GM19351 (cell line): ENCODE data around the gene SLC37A2.
A peak's percentile ranks its signal among the peaks of the same experiment; 100 is the strongest.
"Not testable (repeated sequence)": the region's sequence is repeated elsewhere in the genome, so short reads cannot be mapped to it uniquely, and the experiment has no call there.

ENCODE experiments used
- ATAC-seq: cut with Tn5 transposase; IDR thresholded peaks from one replicate; pipeline ENCODE4 v1.9.1; 2021; ENCODE audit warnings: mild to moderate bottlenecking, moderate library complexity; ENCODE audit not compliant: unreplicated experiment

The SLC37A2 gene

DNA sequence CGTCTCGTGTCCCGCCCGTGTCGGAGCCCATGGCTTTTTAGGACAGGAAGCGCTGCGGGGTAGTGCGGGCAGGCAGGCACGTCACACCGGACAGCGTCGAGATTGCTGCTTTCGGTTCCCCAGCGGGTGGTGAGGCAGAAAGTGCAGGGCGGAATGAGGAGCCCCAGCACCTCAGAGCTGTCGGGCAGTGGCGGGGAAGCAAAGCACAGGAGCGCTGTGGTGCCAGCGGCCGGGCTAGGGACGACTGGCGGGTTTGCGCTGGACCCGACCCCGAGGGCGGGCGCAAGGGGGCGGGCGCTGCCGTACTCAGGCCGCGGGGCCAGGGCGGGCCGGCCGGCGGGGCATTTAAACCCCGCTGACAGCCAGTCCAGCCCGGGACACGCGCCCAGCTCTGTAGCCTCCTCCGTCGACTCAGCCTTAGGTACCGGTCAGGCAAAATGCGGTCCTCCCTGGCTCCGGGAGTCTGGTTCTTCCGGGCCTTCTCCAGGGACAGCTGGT lies at the start of gene SLC37A2:
Gene SLC37A2 (plus strand): TSS at position 375 of the 498 bp plus-strand sequence. CDS start 63 bp downstream, at position 438.
- ATAC-seq: peak; percentile 92

DNA sequence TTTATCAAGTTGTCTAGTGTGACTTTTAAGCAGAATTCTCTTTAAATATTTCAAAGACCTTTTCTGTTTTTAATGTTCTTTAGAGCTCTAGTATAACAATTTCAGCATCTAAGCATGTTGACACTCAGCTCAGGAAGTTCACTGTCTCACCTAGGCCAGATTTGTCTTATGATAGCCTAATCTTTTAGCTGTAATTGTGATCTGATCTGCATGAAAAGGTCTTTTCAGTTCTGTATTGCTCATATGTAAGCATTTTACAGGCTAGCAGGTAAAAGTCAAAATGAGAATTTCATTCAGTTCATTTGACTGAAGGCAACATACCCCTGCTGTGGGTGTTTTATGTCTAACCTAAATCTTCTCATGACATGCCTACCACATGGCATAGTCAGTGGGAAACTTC lies 46.7 kb upstream of the SLC37A2 start:
- ATAC-seq: no peak

DNA sequence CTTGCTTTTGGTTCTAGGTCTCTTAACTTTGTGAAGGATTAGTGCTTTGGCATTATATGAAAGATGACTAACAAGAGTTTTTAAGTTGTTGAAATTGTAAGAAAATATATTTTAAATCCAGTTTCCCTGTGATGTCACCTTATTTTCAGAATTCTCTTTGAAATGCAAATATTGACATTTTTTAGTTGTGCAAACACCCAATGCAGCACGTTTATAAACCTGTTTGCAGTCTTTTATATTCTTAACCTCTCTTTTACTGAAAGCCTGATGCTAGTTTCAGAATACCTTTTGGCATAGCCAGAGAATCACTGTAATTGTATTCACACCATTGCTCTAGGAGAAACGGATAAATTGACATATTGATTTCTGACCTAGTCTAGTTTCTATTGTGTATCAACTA lies 42.8 kb upstream of the SLC37A2 start:
- no peak for ATAC-seq

DNA sequence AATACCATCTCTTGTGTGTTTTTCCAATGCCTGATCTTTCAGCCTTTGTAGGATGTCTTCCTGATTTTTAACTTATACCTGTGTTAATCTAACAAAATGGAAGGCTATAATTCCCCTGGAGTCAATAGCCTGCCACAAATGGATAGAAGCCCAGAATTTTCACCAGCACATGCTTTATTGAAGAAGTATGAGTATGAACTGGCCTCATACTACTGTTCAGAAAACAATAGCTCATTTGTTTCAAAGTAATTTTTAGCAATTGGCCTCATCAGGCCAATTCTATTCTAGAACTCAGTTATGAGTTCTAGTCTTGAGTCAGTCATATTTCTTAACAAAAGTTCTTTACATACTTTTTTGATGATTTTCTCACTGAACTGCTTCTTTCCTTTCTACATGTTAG lies 40.6 kb upstream of the SLC37A2 start:
- no peak for ATAC-seq

DNA sequence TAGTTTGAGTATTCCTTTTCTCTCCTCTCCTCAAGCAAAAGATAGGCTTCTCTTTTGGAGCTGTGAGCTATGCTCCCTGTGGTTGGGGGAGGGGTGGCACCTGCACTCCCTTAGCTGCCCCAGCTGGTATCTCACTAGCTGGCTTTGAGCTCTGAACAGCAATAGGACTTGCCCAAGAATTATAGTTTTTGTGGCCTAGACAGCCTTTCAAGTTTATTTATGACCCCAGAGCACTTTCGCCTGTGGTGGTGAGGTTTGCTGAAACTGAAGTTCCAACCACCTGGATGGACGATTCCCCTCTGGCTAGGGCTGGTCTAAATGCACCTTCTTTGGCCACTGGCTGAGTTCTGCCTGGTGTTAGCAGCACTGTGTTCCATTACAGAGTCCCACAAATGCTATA lies 37.1 kb upstream of the SLC37A2 start:
- ATAC-seq: no peak

DNA sequence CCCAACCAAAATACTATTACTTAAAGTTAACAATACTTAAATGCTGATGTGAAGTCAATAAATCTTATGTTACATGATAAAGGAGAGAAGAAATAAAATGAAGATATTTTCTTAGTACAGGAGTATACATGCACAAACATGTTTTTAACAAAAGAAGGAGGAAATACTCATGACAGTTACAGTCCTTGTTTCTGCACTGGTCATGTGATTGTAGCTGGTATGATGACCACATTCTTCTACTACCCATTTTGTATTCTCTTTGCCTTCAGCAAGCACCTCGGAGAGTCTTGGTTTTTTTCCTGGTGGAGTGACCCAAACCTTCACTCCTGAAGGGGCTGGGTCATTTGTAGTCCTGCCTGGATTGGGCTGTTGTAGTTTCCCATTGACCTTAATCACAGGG lies 33.7 kb upstream of the SLC37A2 start:
- not testable (repeated sequence) for ATAC-seq

DNA sequence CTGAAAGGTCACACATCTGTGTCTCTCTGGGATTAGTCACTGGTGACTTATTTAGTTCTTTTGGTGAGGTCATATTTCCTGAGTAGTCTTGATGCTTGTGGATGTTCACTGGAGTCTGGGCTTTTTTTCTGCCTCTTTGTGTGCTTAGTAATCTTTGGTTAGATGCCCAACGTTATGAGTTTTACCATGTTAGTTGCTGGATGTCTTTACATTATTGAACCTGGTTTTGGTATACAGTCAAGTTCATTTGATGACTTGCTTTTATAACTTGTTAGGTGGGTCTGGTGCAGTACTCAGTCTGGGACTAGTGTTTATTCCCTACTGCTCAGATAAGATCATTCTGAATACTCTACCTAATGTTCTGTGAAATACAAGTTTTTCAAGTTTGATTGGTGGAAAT lies 26.2 kb upstream of the SLC37A2 start:
- no peak for ATAC-seq

DNA sequence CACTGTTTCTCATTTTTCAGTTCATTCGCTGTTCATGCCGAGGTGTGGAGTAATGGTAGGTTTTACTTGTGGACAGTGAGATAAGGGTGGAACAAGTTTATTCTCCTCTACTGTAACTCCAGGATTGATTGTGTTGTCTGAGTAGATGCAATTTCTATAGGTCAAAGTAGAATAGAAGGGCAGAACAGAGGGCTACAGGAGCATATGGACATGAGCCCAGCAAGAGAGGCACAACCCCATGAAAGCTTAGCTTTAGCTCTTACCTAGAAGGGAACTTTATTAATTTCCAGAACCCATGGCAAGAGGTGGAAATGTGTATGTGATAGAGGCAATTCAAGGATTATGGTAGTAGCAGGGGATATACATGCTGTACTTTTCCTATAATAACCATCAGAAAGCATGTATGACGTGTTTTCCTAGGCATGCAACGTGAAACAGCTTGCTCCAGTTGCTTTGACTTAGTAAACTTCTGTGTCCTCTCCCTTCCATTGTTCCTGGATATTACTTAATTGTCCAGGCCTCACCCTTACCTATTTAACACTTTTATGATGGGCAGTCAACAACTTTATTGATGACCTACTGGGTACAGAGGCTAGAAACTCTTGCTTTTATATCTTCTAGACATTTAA lies 13.8 kb upstream of the SLC37A2 start:
- no peak for ATAC-seq

DNA sequence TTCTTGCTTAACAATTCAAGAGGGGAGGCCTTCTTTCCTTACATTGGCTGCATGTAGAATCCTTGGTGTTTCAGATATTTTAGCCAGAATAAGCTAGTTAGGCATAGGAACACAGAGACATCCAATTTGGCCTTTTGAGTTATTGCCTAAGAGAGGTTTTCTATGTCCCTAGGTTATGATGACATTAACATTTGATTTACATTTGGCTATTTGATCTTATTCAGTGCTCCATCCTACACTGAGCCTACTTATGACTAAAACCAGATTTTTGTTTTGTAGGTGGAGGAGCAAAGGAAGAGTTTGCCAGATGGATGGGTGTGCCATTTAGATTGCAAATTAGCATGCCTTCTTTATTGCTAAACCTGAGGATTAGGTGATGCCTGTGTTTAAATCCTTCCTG lies 11.1 kb upstream of the SLC37A2 start:
- ATAC-seq: no peak

DNA sequence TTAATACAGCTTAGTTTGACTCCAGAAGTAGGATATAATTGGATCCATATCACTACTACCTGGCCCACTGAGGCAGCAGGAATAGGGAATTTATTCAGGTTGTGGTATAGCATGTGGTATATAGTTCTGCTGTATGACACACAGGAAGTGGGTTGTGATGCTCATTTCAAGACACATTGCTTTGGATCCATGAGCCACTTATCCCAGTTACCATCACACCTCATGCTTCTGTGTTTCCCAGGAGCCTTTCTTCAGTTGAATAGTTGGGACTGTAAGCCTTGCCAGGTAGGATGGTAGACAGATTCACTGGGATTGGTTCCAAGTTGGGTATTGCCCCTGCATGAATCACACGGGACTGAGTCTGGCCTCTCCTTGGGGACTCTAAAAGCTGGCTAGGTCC lies 9.9 kb upstream of the SLC37A2 start:
- no peak for ATAC-seq

DNA sequence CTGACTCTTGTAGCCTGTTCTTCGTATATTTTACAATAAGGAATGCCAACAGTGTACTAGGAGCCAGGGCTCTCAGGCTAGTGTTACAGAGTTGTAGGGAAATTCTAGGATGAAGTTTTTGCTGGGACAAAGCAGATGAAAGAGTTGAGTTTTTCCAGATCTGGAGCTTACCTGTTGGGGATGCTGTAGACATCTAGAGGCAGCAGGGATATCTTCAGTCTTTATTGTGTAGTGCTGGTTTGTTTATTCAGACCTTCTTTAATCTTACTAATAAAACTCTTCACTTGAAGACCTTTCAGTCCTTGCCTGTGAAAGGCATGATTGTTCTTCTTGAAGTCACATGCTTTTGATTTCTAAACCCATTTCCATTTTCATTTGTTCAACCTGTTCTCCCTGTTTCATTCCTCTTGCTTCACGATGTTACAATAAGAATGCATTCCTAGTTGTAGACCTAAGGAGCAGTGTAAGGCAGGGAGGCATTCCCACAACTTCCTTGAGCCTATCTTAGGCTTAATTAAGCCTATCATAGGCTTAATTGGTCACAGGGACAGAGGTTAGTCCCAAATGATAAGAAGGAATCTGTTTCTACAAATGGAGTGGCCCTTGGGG lies 7.9 kb upstream of the SLC37A2 start:
- no peak for ATAC-seq

DNA sequence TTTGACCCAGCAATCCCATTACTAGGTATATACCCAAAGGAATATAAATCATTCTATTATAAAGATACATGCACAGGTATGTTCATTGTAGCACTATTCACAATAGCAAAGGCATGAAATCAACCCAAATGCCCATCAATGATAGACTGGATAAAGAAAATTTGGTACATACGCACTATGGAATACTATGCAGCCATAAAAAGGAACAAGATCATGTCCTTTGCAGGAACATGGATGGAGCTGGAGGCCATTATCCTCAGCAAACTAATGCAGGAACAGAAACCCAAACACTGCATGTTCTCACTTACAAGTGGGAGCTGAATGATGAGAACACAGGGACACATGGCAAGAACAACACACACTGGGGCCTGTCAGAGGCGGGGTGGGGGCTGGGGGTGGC lies 7.0 kb upstream of the SLC37A2 start:
- not testable (repeated sequence) for ATAC-seq

DNA sequence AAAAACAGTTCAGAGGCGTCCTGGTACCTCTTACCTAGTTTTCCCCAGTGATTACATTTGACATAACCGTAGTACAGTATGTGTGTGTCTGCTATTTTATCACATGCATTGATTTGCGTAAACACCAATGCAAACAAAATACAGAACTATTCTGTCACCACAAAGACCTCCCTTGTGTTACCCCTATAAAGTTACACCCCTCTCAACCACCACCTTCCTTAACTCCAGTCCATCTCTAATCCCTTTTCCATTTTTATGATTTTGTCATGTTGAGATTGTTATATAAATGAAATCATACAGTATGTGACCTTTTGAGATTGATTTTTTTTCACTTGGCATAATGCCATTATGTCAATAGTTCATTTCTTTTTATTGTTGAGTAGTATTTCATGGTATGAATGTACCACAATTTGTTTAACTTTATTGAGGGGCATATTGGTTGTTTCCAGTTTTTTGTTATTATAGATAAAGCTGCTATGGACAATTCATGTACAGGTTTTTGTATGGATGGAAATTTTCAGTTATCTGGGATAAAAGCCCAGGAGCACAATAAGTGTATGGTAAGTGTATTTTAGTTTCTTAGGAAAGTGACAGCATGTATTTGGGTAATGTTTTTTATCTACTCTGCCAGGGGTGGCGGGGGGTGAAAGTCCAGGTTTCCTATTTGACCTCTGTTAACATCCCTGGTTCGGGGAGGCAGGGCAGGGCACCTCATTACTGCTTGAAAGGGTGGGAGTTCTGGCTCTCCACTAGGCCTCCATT lies 6.0 kb upstream of the SLC37A2 start:
- no peak for ATAC-seq

DNA sequence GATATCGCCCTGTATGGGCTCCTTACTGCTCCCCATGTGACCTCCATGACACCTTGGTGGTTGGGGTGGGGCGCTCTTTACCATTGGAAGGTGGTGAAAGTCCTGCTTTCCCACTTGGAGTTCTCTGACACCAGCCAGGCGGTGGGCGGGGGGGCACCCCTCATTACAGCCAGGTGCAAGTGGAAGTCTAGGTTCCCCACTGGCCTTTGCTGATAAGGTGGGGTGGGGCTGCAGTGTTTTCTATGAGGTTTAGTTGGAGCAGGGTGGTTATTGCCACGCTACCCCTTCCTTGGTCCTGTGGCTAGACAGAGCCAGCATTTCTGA lies 5.5 kb upstream of the SLC37A2 start:
- ATAC-seq: no peak

DNA sequence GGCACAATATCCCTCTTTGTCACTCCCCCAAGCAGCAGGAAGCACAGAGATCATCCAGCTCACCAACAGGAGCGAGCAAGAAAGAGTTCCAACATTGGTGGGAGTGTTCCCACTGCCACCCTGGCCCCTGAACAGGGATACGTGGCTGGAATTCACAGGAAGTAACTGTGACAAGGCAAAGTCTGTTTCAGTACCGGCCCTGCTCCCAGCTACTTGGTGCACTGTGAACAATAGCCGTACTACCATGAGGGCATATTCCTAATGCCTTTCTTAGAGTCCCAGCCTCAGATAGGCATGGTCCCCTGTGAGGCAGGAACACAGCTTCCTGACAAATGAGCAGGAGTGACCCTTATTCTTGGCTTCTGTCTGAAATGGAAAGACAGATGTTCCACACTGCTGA lies 1.8 kb upstream of the SLC37A2 start:
- ATAC-seq: no peak

DNA sequence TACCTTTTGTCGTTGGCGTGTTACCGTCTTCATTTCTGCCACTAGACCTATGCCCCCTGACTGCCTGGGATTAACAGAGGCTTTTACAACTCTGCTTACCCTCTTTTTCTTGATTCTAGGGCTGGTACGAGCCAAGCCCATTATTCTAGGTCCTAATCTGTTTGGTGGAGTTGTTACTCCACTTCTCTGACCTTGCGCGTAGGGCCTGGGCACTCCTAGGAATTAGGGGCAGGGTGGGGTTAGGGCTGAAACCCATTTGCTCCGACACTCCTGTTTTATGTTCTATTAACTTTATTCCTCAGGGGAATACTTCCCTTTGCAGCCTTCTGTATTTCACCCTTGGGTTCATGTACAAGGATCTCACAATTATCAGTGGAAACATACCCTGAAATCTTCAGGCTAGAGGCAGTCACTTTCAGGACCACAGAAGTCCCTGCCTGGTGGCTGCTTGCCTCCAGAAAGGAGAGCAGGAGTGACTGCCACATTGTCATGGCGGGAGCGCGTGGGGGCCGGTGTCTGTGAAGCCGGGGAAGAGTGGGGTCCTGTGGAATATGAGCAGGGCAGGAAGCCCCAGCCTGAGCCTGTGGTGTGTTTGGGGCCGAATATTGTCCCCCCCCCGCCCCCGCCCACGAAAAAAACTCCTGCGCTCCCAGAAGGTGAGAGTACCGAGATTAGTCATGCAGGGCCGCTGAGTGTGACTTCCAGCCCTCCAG lies 731 bp upstream of the SLC37A2 start:
- ATAC-seq: peak; percentile 14

DNA sequence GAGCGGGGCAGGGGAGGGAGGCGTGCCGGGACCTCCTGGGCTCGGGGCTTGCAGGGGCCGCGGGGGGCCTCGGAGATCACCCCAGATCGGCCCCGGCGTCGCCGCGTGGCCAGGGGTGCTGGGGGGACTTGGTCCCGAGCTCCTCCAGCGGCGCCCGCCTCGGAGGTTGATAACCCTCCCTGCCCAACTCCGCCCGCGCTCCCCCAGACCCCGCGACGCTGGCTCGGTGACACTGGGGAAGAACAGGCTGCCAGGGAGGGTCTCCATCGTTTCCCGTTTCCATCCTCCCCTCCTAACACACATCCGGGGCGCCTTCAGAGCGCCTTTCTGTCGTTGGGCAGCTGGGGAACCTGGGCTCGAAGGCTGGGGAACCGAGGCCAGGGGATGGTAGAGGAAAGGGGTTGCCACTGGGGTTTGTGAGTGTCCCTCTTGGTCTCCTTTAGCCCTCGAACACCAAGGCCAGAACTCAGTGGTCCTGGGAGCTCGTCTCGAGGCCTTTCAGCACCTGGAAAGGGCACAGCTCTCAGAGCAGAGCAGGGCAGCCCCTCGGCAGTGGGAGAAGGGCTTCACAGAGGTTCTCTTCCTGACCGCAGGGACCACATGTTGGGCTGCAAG lies 431 bp downstream of the SLC37A2 start:
- peak; percentile 23 for ATAC-seq

DNA sequence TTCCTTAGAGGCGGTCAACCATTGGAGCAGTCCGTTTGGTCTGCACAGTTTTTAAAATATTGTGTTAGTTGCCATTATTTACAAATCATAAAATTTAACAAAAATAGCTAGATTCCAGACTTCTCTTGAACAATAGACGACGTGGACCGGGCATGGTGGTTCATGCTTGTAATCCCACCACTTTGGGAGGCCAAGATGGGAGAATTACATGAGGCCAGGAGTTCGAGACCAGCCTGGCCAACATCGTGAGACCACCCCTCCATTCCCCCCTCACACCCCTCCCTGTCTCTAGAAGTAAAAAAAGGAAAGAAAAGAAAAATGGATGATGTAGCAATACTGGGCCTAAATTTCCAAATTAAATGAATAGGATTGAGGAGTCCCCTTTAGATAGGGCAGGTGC lies 965 bp downstream of the SLC37A2 start:
- ATAC-seq: no peak

DNA sequence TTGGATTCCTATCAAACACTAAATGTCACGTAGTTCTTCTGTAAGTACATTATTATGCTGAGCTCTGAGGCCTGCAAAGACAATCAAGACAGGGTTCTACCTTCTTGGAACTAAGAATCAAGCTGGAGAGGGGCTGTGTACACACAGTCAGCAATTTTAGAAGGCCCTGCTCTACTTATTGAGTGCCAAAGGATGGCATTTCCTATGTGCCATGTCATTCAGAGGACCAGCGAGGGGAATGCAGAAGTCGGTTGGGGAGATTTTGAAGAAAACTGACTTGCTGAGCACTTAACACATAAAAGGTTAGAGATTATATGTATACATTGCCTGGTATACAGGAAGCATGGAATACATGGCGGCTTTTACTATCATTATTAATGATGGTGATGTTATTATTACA lies 5.3 kb downstream of the SLC37A2 start:
- no peak for ATAC-seq

DNA sequence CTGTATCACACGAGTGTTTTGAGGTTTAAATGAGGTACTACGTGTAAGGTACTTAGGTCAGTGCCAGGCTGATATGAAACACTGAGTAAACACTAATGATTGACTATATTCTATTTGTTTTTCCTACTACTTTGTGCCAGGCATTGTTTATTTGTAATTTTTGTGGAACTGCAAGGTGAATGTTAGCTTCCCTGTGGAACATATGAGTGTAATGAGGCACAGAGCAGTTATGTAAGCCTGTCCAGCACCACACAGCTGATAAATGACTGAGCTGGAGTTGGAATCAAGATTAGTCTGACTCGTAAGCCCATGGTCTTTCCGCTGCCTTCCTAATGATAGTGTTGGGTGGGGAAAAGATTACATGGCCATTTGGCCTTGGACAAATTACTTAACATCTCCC lies 5.9 kb downstream of the SLC37A2 start:
- no peak for ATAC-seq

DNA sequence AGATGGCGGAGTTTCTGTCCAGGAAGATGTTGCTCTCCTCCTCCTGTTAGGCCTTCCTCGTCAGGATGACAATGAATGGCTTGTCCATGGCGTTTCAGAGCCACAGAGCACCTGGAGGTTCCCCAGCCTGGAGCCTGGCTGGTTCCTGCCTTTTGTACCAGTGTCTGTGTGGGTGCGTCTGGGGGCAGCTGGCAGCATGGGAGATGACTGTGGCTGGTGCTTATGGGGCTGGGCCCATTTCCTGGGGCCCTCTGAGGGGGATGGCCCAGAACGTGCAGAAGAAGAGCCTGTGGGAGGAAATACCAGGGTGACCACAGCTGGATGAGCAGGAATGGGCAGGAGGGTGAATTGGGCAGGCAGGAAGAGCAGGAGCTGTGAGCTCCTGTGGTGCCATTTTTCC lies 6.7 kb downstream of the SLC37A2 start:
- ATAC-seq: no peak
